H9 (cell line): ENCODE data around the gene ZNF429. TPM values are rescaled to one million over a fixed set of nuclear protein-coding genes. Genes with fewer than 3 reads are reported as not detected.

Source experiments
- DNase-seq: peaks from one replicate; pipeline ENCODE4 v3.0.0-alpha.2; 2017
- H2AFZ ChIP-seq: one replicate; pipeline ENCODE4 v1.6.1; 2013; ENCODE audit warnings: mild to moderate bottlenecking, low read length, control low read depth, moderate library complexity
- H2AK5ac ChIP-seq: 2 replicates; pipeline ENCODE4 v1.6.1; 2013; ENCODE audit warnings: low read length, control low read depth, mixed read lengths; ENCODE audit not compliant: insufficient read length
- H2BK120ac ChIP-seq: one replicate; pipeline ENCODE4 v1.6.1; 2013; ENCODE audit warnings: low read depth, mild to moderate bottlenecking, low read length, control low read depth, inconsistent platforms; ENCODE audit not compliant: poor library complexity, severe bottlenecking
- H2BK12ac ChIP-seq: 2 replicates; pipeline ENCODE4 v1.6.1; 2013; ENCODE audit warnings: low read length, control low read depth, mixed read lengths, low read depth; ENCODE audit not compliant: insufficient read length
- H2BK15ac ChIP-seq: 2 replicates; pipeline ENCODE4 v1.6.1; 2013; ENCODE audit warnings: low read depth, low read length, control low read depth
- H2BK20ac ChIP-seq: one replicate; pipeline ENCODE4 v1.6.1; 2013; ENCODE audit warnings: low read depth, mild to moderate bottlenecking, low read length, control low read depth, inconsistent platforms; ENCODE audit not compliant: poor library complexity, severe bottlenecking
- H2BK5ac ChIP-seq: 2 replicates; pipeline ENCODE4 v1.6.1; 2013; ENCODE audit warnings: low read length, control low read depth, mixed read lengths; ENCODE audit not compliant: insufficient read length
- H3K14ac ChIP-seq: 2 replicates; pipeline ENCODE4 v1.6.1; 2013; ENCODE audit warnings: low read length, control low read depth; ENCODE audit not compliant: insufficient read depth
- H3K18ac ChIP-seq: 2 replicates; pipeline ENCODE4 v1.6.1; 2013; ENCODE audit warnings: low read depth, mild to moderate bottlenecking, mixed read lengths, low read length, control low read depth; ENCODE audit not compliant: insufficient read length
- H3K23ac ChIP-seq: 2 replicates; pipeline ENCODE4 v1.6.1; 2013; ENCODE audit warnings: low read length, control low read depth, mixed read lengths, low read depth; ENCODE audit not compliant: insufficient read length
- H3K23me2 ChIP-seq: 2 replicates; pipeline ENCODE4 v1.6.1; 2013; ENCODE audit warnings: low read depth, mild to moderate bottlenecking, mixed read lengths, low read length, control low read depth; ENCODE audit not compliant: insufficient read length, poor library complexity, severe bottlenecking
- H3K27ac ChIP-seq: 2 replicates; pipeline ENCODE4 v1.5.1; 2013; ENCODE audit warnings: low read length, control low read depth, mixed read lengths, low read depth; ENCODE audit not compliant: insufficient read length
- H3K27me3 ChIP-seq: 2 replicates; pipeline ENCODE4 v1.6.1; 2013; ENCODE audit warnings: low read length, control low read depth, inconsistent platforms; ENCODE audit not compliant: insufficient read depth
- H3K4ac ChIP-seq: 2 replicates; pipeline ENCODE4 v1.6.1; 2013; ENCODE audit warnings: low read depth, mild to moderate bottlenecking, control low read depth, inconsistent platforms, low read length, moderate library complexity
- H3K4me1 ChIP-seq: 2 replicates; pipeline ENCODE4 v1.6.1; 2013; ENCODE audit warnings: low read length, control low read depth, inconsistent platforms; ENCODE audit not compliant: insufficient read depth
- H3K4me2 ChIP-seq: 2 replicates; pipeline ENCODE4 v1.6.1; 2013; ENCODE audit warnings: low read length, control low read depth, mixed read lengths; ENCODE audit not compliant: insufficient read length, insufficient read depth
- H3K56ac ChIP-seq: 2 replicates; pipeline ENCODE4 v1.6.1; 2013; ENCODE audit warnings: low read depth, mild to moderate bottlenecking, mixed read lengths, low read length, control low read depth; ENCODE audit not compliant: insufficient read length
- H3K79me1 ChIP-seq: 2 replicates; pipeline ENCODE4 v1.6.1; 2013; ENCODE audit warnings: low read depth, mild to moderate bottlenecking, moderate library complexity, low read length, control low read depth, inconsistent platforms; ENCODE audit not compliant: insufficient read depth, poor library complexity, severe bottlenecking
- H3K79me2 ChIP-seq: 2 replicates; pipeline ENCODE4 v1.6.1; 2013; ENCODE audit warnings: low read length, control low read depth, inconsistent platforms; ENCODE audit not compliant: insufficient read depth
- H3K9ac ChIP-seq: 2 replicates; pipeline ENCODE4 v1.6.1; 2013; ENCODE audit warnings: low read length, control low read depth, mixed read lengths; ENCODE audit not compliant: insufficient read length; ENCODE audit errors: extremely low read depth
- H3K9me3 ChIP-seq: one replicate; pipeline ENCODE4 v1.6.1; 2013; ENCODE audit warnings: low read depth, low read length, inconsistent platforms; ENCODE audit not compliant: control insufficient read depth
- H3T11ph ChIP-seq: one replicate; pipeline ENCODE4 v1.6.1; 2013; ENCODE audit warnings: mild to moderate bottlenecking, low read length, control low read depth, inconsistent platforms
- H4K20me1 ChIP-seq: one replicate; pipeline ENCODE4 v1.6.1; 2013; ENCODE audit not compliant: control insufficient read depth, insufficient read length, insufficient read depth
- H4K5ac ChIP-seq: 2 replicates; pipeline ENCODE4 v1.6.1; 2013; ENCODE audit warnings: low read depth, mild to moderate bottlenecking, mixed read lengths, low read length, control low read depth; ENCODE audit not compliant: insufficient read length
- H4K8ac ChIP-seq: replicated peaks from 2 replicates; pipeline ENCODE4 v1.6.1; 2013; ENCODE audit warnings: low read length, control low read depth, mixed read lengths, low read depth; ENCODE audit not compliant: insufficient read length
- H4K91ac ChIP-seq: 2 replicates; pipeline ENCODE4 v1.6.1; 2013; ENCODE audit warnings: low read depth, mild to moderate bottlenecking, moderate library complexity, mixed read lengths, low read length, control low read depth; ENCODE audit not compliant: insufficient read length
- H3K27ac Mint-ChIP-seq, 3 experiments: 2 replicates in 2 of 3; 3 replicates in 1 of 3; pipeline ENCODE4 v1.8.0; 2020 to 2021; ENCODE audit warnings: mixed read lengths in 3 of 3, mild to moderate bottlenecking in 1 of 3, moderate library complexity in 1 of 3
- H3K27me3 Mint-ChIP-seq: 2 replicates; pipeline ENCODE4 v1.8.0; 2021; ENCODE audit warnings: low read depth, mild to moderate bottlenecking, moderate library complexity, mixed read lengths
- H3K36me3 Mint-ChIP-seq, 3 experiments: 2 replicates in 2 of 3; 3 replicates in 1 of 3; pipeline ENCODE4 v1.8.0; 2020 to 2021; ENCODE audit warnings: low read depth in 3 of 3, mixed read lengths in 3 of 3; ENCODE audit not compliant: insufficient read depth in 1 of 3
- H3K4me1 Mint-ChIP-seq, 2 experiments: 2 replicates each; pipeline ENCODE4 v1.8.0; 2020; ENCODE audit warnings: mixed read lengths in 2 of 2
- H3K4me3 Mint-ChIP-seq, 2 experiments: 2 replicates in 1 of 2; 3 replicates in 1 of 2; pipeline ENCODE4 v1.8.0; 2020 to 2021; ENCODE audit warnings: mild to moderate bottlenecking in 2 of 2, mixed read lengths in 2 of 2, moderate library complexity in 1 of 2
- H3K9me3 Mint-ChIP-seq, 2 experiments: 2 replicates in 1 of 2; 3 replicates in 1 of 2; pipeline ENCODE4 v1.8.0; 2020; ENCODE audit warnings: mild to moderate bottlenecking in 2 of 2, mixed read lengths in 2 of 2, moderate library complexity in 1 of 2
- CTCF ChIP-seq: fragments of 200-600 bp; sonication (generic); conservative IDR thresholded peaks from 3 replicates; pipeline ENCODE4 v1.8.0; 2021; ENCODE audit warnings: antibody characterized with exemption, mild to moderate bottlenecking
- whole genome bisulfite sequencing: extraction: QIAGEN DNeasy Blood & Tissue Kit; methylation state at CpG from one replicate; pipeline ENCODE4 v1.1.7; 2013; ENCODE audit warnings: missing lambda C conversion rate, low lambda C conversion rate, mixed read lengths; ENCODE audit not compliant: insufficient read length; ENCODE audit errors: extremely low coverage; 5-methylcytosine and 5-hydroxymethylcytosine counted together
- total RNA-seq: library from RNA; stranded (reverse); gene quantifications from 2 replicates; pipeline ENCODE4 v1.2.1, GENCODE V29; 2021

The ZNF429 gene
- total RNA-seq, 1 experiment from 2014 or later = 11.2 TPM

GRCh38 chr19:21568816-21569493, 63.6 kb downstream of the ZNF429 start:
- Histone ChIP-seq H2BK5ac (no peak overlapping the region), H3K4ac (no peak overlapping the region), H3K79me1 (no peaks in the 10 kb centered on the region), H4K8ac (no peak overlapping the region), H2BK12ac (no peak overlapping the region), H3K23me2 (no peaks in the 10 kb centered on the region), H3T11ph (no peak overlapping the region), H3K27ac (no peak overlapping the region), H2AFZ (no peak overlapping the region), H3K79me2 (no peaks in the 10 kb centered on the region), H3K4me2 (no peak overlapping the region), H2BK20ac (no peak overlapping the region), H2AK5ac (no peak overlapping the region), H3K27me3 (no peaks in the 10 kb centered on the region), H4K5ac (no peak overlapping the region), H3K18ac (no peak overlapping the region), H4K20me1 (no peaks in the 10 kb centered on the region), H3K9ac (no peak overlapping the region), H2BK120ac (no peak overlapping the region), H3K23ac (no peak overlapping the region), H2BK15ac (no peak overlapping the region), H3K4me1 (no peaks in the 10 kb centered on the region), H3K9me3 (peaks cover 59% of the 10 kb centered on the region), H3K14ac (no peak overlapping the region), H3K56ac (no peak overlapping the region), H4K91ac (no peak overlapping the region)
- Mint-ChIP-seq H3K27me3 (no peaks in the 10 kb centered on the region; the same call in none of the 2 replicates), H3K27ac (no peak overlapping the region), H3K4me1 (no peaks in the 10 kb centered on the region), H3K4me3 (no peak overlapping the region), H3K36me3 (peaks cover 5 to 30% (median 13%) of the 10 kb centered on the region in 3 experiments; a peak in 6 of 7 replicates), H3K9me3 (peaks cover 76 to 82% of the 10 kb centered on the region in 2 experiments)
- WGBS = no CpG with 5 or more reads among the region's 21 CpGs
- no peak for DNase-seq
- TF ChIP-seq CTCF = no peak
